Astrocyte of the spinal cord (primary cell): Measurements from ENCODE around the gene EEFSEC.

Experiments used
- DNase-seq: peaks from one replicate; pipeline ENCODE4 v3.0.0; 2011; ENCODE audit warnings: low read depth, low spot score
- H3K4me3 ChIP-seq: 2 replicates; pipeline ENCODE4 v1.5.1; 2011; ENCODE audit warnings: low read depth, mild to moderate bottlenecking, low read length, moderate library complexity
- CTCF ChIP-seq: IDR thresholded peaks from 2 replicates; pipeline ENCODE4 v1.5.1; 2012; ENCODE audit warnings: low read depth, mild to moderate bottlenecking, low read length, inconsistent platforms
- in situ Hi-C: cut with HindIII; loops from 2 replicates; pipeline ENCODE4 v1.10.0; 2017; ENCODE audit warnings: low sequenced_read_pairs

The EEFSEC gene

GRCh38 chr3:128381609-128382008, 228.3 kb downstream of the EEFSEC start:
- DNase-seq = no peak
- in situ Hi-C loops = no loop called here
- no peak for TF ChIP-seq CTCF
- H3K4me3 ChIP-seq = no peak overlapping the region

- no peak for TF ChIP-seq CTCF
- in situ Hi-C loops = no loop called here
- no peak overlapping the region for H3K4me3 ChIP-seq
- DNase-seq = no peak
These were observed 229.0 kb downstream of the EEFSEC start for GRCh38 chr3:128382221-128382807.

GRCh38 chr3:128383316-128384235, 230.3 kb downstream of the EEFSEC start:
- peak; percentile 31 for DNase-seq
- H3K4me3 ChIP-seq = no peak overlapping the region
- TF ChIP-seq CTCF = no peak
- in situ Hi-C loops = no loop called here

GRCh38 chr3:128385080-128385832, 232.0 kb downstream of the EEFSEC start:
- in situ Hi-C loops = no loop called here
- no peak overlapping the region for H3K4me3 ChIP-seq
- TF ChIP-seq CTCF = no peak
- peak; percentile 26 for DNase-seq

GRCh38 chr3:128388932-128389331, 235.7 kb downstream of the EEFSEC start:
- in situ Hi-C loops = no loop called here
- TF ChIP-seq CTCF = no peak
- DNase-seq = no peak
- H3K4me3 ChIP-seq = no peak overlapping the region

- TF ChIP-seq CTCF = no peak
- in situ Hi-C loops = no loop called here
- DNase-seq = no peak
- no peak overlapping the region for H3K4me3 ChIP-seq
These were observed 237.6 kb downstream of the EEFSEC start for GRCh38 chr3:128390867-128391266.
